ENCODE measurements around the gene RPTOR. TPM values are rescaled to one million over a fixed set of nuclear protein-coding genes. Genes with fewer than 3 reads are reported as not detected.
A peak's percentile ranks its signal among the peaks of the same experiment; 100 is the strongest.

Gene RPTOR
- total and polyA plus RNA-seq, 2 donors (not counting 1 experiment from before 2014, with no cell fraction given): 6.7 to 22.8 TPM

GRCh38 chr17:80643326-80644099 is 98.9 kb downstream of the RPTOR start:
- H3K27ac ChIP-seq (ENCODE audit: insufficient read depth, low read length): no peak overlapping the region
- H3K27me3 ChIP-seq (ENCODE audit: control insufficient read depth, insufficient read depth, low read length): no peaks in the 10 kb centered on the region
- peaks cover 12% of the 10 kb centered on the region for H3K4me1 ChIP-seq (ENCODE audit: control insufficient read depth, extremely low read depth, insufficient read depth, low read length)
- H2AFZ ChIP-seq (ENCODE audit: low read length): no peak overlapping the region
- DNase-seq (ENCODE audit: low read depth in 2 of 2): no peak
- TF ChIP-seq EZH2 (IDR thresholded peaks at IDR 0.05; ENCODE audit: low read length, missing control alignments) (no peak), CTCF (conservative IDR thresholded peaks at IDR 0.05 in 1 of 2, IDR thresholded peaks at IDR 0.05 in 1 of 2; ENCODE audit: low read depth in 1 of 2, low read length in 2 of 2) (no peak)
- H4K20me1 ChIP-seq (ENCODE audit: control insufficient read depth, extremely low read depth, insufficient read depth, low read length): no peaks in the 10 kb centered on the region
- peaks cover 7% of the 10 kb centered on the region for H3K79me2 ChIP-seq (ENCODE audit: control insufficient read depth, insufficient read depth, low read length)
- no peaks in the 10 kb centered on the region for H3K9me3 ChIP-seq (ENCODE audit: control insufficient read depth, insufficient read depth, low read depth, low read length)
- H3K4me3 ChIP-seq (replicated peaks in 1 of 4; ENCODE audit: control extremely low read depth in 1 of 4, insufficient read depth in 1 of 4, low read depth in 3 of 4, low read length in 4 of 4): no peak overlapping the region
- no peak overlapping the region for H3K4me2 ChIP-seq (ENCODE audit: extremely low read depth, insufficient read depth, low read length)
- no peak overlapping the region for H3K9ac ChIP-seq (ENCODE audit: insufficient read depth, low read length)
- no peaks in the 10 kb centered on the region for H3K36me3 ChIP-seq (ENCODE audit: control insufficient read depth, insufficient read depth, low read length)

- Histone ChIP-seq H4K20me1 (ENCODE audit: control insufficient read depth, extremely low read depth, insufficient read depth, low read length) (no peaks in the 10 kb centered on the region), H2AFZ (ENCODE audit: low read length) (no peak overlapping the region), H3K9me3 (ENCODE audit: control insufficient read depth, insufficient read depth, low read depth, low read length) (no peaks in the 10 kb centered on the region), H3K79me2 (ENCODE audit: control insufficient read depth, insufficient read depth, low read length) (peaks cover 12% of the 10 kb centered on the region), H3K4me1 (ENCODE audit: control insufficient read depth, extremely low read depth, insufficient read depth, low read length) (peaks cover 17% of the 10 kb centered on the region), H3K27ac (ENCODE audit: insufficient read depth, low read length) (no peak overlapping the region), H3K9ac (ENCODE audit: insufficient read depth, low read length) (no peak overlapping the region), H3K4me3 (replicated peaks in 1 of 4; ENCODE audit: control extremely low read depth in 1 of 4, insufficient read depth in 1 of 4, low read depth in 3 of 4, low read length in 4 of 4) (no peak overlapping the region), H3K36me3 (ENCODE audit: control insufficient read depth, insufficient read depth, low read length) (no peaks in the 10 kb centered on the region), H3K27me3 (ENCODE audit: control insufficient read depth, insufficient read depth, low read length) (no peaks in the 10 kb centered on the region), H3K4me2 (ENCODE audit: extremely low read depth, insufficient read depth, low read length) (no peak overlapping the region)
- no peak for TF ChIP-seq EZH2 (IDR thresholded peaks at IDR 0.05; ENCODE audit: low read length, missing control alignments)
- no peak for TF ChIP-seq CTCF (conservative IDR thresholded peaks at IDR 0.05 in 1 of 2, IDR thresholded peaks at IDR 0.05 in 1 of 2; ENCODE audit: low read depth in 1 of 2, low read length in 2 of 2)
- DNase-seq (ENCODE audit: low read depth in 2 of 2): peak in 1 of 2 donors; percentile 40
Measured at GRCh38 chr17:80644536-80644935, 99.9 kb downstream of the RPTOR start.

- H3K27me3 ChIP-seq (ENCODE audit: control insufficient read depth, insufficient read depth, low read length): no peaks in the 10 kb centered on the region
- no peak overlapping the region for H3K9ac ChIP-seq (ENCODE audit: insufficient read depth, low read length)
- no peak overlapping the region for H3K4me2 ChIP-seq (ENCODE audit: extremely low read depth, insufficient read depth, low read length)
- no peak overlapping the region for H2AFZ ChIP-seq (ENCODE audit: low read length)
- H3K4me3 ChIP-seq (replicated peaks in 1 of 4; ENCODE audit: control extremely low read depth in 1 of 4, insufficient read depth in 1 of 4, low read depth in 3 of 4, low read length in 4 of 4): no peak overlapping the region
- no peaks in the 10 kb centered on the region for H3K9me3 ChIP-seq (ENCODE audit: control insufficient read depth, insufficient read depth, low read depth, low read length)
- H4K20me1 ChIP-seq (ENCODE audit: control insufficient read depth, extremely low read depth, insufficient read depth, low read length): no peaks in the 10 kb centered on the region
- no peaks in the 10 kb centered on the region for H3K36me3 ChIP-seq (ENCODE audit: control insufficient read depth, insufficient read depth, low read length)
- no peak for TF ChIP-seq CTCF (conservative IDR thresholded peaks at IDR 0.05 in 1 of 2, IDR thresholded peaks at IDR 0.05 in 1 of 2; ENCODE audit: low read depth in 1 of 2, low read length in 2 of 2)
- no peak for TF ChIP-seq EZH2 (IDR thresholded peaks at IDR 0.05; ENCODE audit: low read length, missing control alignments)
- peaks cover 18% of the 10 kb centered on the region for H3K79me2 ChIP-seq (ENCODE audit: control insufficient read depth, insufficient read depth, low read length)
- no peak overlapping the region for H3K27ac ChIP-seq (ENCODE audit: insufficient read depth, low read length)
- DNase-seq (ENCODE audit: low read depth in 2 of 2): no peak
- peaks cover 24% of the 10 kb centered on the region for H3K4me1 ChIP-seq (ENCODE audit: control insufficient read depth, extremely low read depth, insufficient read depth, low read length)
Measured at GRCh38 chr17:80645706-80646325, 101.2 kb downstream of the RPTOR start.
